ENCODE measurements around the gene ZDHHC11. TPM values are rescaled to one million over a fixed set of nuclear protein-coding genes. Genes with fewer than 3 reads are reported as not detected.
"Not testable (repeated sequence)": the region's sequence is repeated elsewhere in the genome, so short reads cannot be mapped to it uniquely, and the experiment has no call there.

ZDHHC11 gene
- total RNA-seq, 1 experiment from 2014 or later, result 4.3 TPM

DNA sequence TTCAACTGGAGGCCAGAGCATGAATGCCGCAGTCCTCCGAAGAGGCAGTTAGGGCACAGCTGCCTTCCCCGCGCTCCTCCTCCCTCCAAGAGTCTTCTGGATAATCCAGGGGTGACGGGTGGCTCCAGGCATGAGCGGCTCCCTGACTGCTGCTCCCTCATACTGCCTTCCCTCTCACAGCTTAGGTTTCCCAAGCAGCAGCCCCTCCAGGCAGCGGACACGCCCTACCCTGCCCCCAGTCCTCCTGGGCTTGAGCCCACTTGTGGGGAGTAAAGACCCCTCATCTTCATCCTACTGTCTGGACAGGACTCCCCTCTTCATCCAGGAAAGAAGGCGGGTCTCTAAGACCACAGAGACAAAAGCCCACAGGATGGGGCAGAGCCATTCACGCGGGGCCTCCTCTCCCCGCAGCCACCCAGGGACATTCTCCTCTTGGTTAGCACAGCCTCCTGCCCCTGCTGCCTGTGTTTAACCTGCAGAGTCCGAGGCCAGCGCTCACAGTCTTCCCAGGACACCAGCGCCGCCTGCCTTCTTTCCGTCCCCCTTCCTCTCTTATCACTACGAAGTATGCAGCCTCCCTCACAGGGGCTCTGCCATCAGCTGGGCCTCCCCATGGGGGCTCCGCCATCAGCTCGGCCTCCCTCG is 5.6 kb downstream of the ZDHHC11 start:
- DNase-seq (ENCODE audit: low spot score), result not testable (repeated sequence)

DNA sequence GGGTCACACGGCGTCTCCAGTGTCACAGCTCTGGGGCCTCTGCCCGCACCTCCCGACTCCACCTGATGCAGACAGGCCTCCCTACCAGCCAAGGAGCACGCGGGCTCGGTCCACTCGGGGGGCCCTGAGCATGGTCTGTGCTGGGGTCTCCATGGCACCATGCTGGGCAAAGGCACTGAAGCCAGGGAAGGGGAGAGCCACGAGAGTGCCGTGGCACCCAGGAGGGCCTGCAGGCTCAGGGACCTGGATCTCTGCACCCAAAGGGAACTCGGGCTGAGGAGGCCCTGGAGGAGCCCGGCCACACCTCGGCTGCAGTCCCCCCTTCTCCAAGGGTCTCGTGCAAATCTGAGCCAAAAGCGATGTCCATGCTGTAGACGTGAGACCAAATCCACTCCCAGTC is 6.4 kb downstream of the ZDHHC11 start:
- not testable (repeated sequence) for DNase-seq (ENCODE audit: low spot score)

DNA sequence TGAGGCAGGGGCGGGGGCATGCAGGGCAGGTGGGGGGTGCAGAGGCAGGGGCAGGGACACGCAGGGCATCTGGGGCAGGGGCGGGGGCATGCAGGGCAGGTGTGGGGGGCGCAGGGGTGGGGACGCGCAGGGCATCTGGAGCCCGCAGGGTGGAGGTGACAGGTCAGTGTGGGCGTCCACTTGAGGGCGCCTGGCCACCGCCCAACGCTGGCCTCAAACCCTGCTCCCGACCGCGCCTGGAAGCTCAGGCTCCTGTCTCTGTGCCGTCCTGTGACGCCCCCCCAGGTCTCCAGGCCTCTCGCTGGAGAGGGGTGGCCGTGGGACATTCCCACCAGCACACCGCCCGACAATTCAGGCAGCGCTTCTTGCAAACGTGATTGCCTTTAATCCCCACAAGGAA is 6.9 kb downstream of the ZDHHC11 start:
- DNase-seq (ENCODE audit: low spot score), result not testable (repeated sequence)

DNA sequence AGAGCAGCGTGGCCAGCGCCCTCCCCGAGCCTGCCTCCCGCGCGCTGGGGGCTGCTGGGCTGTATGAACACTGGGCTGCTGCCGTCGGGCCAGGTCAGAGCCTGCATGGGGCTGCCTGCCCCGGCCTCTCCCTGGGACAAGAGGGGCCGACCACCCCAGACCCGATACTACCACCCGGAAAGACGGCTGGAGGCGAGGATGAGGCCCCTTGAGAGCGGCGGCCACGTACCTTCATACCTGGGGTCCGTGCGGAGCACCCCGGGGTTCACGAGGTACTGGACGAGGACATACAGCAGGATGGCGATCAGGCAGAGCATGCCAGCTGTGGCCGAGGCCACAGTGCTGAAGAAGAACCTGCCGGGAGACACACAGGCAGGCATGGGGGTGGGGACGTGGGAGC is 7.4 kb downstream of the ZDHHC11 start:
- not testable (repeated sequence) for DNase-seq (ENCODE audit: low spot score)

DNA sequence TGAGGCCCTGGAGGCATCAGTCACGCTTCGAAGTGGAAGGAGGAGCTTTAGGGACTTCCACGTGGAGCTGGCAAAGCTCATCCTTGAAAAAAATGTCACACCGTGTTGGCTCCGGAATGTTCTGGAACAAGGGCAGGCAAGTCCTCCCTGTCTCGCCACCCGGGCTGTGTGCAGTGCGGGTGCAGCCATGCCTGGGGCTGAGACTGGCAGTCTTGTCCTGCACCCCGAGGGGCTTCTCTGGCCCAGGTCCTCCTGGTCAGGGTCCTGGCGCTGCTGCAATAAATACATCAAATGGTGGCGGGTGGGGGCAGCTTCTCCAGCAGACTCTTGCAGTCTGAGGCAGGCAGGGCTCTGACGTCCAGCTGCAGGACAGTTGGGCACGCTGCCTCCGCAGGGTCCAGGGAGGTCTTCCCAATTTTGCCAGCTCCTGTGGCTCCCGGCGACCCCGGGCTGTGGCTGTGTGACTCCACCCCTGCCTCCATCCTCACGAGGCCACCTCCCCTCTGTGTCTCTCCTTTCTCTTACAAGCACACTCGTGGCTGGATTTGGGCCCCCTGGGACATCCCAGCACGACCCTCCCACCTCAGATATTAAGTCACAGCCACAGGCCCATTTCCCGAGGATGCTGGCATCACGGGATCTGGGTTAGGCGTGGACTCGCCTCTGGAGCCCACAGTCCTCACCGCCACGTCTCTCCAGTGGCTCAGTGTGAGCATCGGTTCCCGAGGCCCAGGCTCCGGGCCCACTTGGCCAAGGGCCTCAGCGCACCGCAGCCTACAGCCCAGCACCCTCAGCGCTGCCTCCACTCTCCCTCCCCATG is 8.2 kb downstream of the ZDHHC11 start:
- DNase-seq (ENCODE audit: low spot score), result not testable (repeated sequence)

DNA sequence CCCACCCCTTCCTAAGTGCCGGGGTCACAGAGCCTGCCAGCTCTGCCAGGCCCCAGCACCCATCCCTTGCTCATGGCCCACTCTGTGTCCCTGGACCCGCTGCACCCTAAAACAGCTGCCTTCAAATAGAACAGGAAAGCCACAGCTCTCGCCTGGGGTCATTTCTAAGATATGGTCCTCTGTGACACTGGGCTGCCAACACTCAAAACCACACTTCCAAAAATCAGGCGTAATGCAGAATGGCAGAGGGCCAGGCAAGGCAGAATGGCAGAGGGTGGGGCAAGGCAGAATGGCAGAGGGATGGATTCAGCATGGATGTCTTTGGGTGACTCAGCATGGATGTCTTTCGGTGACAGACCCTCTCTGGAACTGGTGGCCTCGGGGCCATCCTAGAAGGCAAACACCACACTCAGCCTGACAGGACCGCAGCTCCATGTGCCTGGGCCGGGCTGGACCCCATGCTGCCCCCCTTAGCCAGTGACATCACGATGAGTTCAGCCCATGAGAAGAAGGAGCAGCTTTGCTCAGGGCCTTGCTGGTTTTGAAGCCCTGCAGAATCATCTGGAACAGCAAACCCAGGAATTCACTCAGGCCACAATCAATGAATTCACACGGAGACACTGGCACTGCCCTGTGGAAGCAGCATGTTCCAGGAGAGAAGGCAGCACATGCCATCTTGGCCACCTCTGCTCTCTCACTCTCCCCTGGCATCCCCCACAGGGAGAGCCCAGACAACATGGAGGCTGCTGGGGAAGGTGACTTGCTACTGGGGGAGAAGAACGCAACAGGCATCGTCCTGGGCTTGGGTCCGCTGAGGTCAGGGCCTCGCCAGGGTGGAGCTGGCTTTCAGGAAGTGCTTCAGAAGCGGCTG is 9.0 kb downstream of the ZDHHC11 start:
- DNase-seq (ENCODE audit: low spot score), result not testable (repeated sequence)

DNA sequence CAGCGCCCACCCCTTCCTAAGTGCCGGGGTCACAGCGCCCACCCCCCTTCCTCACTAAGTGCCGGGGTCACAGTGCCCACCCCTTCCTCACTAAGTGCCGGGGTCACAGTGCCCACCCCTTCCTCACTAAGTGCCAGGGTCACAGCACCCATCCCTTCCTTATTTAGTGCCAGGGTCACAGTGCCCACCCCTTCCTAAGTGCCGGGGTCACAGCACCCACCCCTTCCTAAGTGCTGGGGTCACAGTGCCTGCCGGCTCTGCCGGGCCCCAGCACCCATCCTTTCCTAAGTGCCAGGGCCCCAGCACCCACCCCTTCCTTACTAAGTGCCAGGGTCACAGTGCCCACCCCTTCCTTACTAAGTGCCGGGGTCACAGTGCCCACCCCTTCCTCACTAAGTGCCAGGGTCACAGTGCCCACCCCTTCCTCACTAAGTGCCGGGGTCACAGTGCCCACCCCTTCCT is 9.8 kb downstream of the ZDHHC11 start:
- not testable (repeated sequence) for DNase-seq (ENCODE audit: low spot score)

DNA sequence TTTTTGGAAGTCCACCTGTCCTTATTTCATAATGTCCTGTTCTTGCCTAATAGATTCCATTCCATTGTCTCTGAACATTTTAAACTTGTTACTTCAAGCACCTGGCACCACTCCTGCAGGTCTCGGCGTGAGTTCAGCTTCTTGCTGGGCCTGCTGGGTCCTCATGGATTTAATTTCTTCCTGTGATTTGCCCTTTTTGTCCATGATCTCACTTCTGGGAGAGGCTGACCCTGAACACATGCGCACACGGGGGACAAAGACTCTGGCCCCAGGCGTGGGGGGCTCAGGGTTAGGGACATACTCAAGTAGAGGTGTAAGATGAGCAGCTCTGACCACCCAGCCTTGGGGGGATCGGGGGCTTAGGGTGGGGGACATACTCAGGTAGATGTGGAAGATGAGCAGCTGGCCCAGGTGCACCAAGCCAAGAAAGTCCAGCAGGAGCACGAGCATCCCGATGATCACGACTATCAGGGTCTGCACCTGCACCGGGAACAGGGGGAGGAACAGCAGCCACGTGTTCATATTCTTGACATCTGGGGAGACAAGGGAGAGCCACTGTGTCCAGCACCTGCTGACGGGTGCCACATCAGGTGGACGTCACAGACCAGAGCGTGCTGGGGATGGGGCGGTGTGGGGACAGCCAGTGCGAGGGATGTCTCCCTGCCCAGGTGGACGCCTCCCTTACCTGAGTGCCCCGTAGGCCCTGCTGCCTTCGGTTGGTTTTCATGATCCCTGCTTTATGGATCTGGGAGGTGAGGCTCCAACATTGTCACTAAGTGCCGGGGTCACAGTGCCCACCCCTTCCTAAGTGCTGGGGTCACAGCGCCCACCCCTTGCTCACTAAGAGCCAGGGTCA is 10.4 kb downstream of the ZDHHC11 start:
- DNase-seq (ENCODE audit: low spot score), result not testable (repeated sequence)

DNA sequence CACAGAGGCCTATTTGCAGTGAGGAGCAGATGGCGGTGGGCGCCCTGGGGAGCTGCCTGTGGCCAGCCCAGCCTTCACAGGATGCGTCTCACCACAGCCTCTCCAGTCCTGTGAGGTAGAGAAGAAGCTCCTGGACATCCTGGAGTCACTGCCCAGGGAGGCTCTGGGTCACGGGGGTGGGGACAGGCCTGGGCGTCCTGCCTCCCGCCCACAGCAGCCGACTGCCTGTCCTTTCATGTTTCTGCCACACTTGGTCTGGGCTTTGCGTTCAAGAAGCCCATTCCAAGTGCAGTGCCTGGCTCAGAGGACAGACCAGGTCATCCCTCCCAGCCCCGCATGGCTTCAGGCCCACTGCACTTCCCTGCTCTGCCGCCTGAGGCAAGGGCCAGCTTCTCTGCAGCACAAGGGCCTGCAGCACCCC is 12.3 kb downstream of the ZDHHC11 start:
- not testable (repeated sequence) for DNase-seq (ENCODE audit: low spot score)

DNA sequence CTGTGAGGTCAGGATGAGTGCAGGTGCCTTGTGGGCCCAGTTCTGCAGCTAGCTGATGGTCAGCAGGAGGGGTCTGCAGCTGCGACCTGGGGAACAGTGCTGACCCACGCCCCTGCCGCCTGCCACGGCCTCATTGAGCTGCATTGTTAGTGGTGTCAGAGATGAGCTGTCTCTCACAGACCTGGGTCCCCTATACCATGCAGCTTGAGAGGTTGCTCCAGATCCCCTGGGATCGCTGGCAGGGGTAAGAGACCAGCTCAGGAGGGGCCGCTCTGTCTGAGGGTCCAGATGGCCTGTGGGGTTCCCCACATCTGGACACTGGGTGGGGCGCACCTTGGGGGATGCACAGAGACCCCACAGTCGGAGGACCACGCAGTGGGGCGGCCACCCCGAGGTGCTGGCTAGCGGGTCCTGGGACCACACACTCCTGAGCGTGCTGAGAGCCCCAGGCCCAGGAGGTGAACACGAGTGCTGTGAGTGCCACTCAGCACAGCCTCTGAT is 13.1 kb downstream of the ZDHHC11 start:
- not testable (repeated sequence) for DNase-seq (ENCODE audit: low spot score)

DNA sequence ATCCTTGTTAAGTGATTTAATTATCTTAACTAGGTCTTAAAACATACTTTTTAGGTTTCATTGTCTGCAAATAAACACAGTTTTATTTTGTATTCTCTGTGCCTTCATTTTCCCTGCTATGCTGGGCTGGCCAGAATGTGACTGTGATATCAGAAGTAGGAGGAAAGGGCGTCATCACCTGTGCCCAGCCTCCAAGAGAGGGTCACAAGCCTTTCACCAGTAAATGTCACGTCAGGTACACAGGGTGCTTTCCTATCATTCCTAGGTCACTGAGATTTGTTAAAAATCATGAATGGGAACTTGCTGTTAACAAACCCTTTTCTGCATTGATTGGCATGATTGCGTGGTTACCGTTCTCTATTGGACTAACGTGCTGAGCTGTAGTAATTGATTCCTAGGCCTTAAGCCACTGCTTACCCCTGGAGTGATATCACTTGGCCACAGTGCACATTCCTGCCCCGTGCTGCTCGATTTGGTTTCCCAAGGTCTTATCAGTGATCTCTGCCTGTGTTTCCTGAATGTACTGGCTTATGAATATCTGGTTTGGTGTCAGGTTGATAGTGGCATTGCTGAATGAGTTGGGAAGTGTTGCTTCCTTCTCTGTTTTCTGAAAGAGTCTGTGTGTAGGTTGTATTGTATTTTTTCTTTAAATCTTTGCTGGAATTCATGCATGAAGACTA is 14.7 kb downstream of the ZDHHC11 start:
- DNase-seq (ENCODE audit: low spot score), result not testable (repeated sequence)

DNA sequence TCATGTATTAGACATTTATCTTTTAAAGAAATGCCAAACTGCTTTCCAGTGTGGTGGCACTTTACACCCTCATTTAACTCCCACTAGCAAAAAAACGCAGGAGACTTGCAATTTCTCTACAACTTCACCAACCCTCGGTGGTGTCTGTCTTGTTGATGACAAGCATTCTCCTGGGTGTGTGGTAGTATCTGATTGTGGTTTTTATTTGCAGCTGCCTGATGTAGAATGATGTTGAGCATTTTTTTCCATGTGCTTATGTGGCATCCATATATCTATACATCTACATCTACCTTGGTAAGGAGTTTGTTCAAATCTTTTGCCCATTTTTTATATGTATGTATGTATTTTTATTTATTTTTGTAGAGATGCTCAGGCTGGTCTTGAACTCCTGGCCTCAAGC is 16.8 kb downstream of the ZDHHC11 start:
- DNase-seq (ENCODE audit: low spot score), result not testable (repeated sequence)

DNA sequence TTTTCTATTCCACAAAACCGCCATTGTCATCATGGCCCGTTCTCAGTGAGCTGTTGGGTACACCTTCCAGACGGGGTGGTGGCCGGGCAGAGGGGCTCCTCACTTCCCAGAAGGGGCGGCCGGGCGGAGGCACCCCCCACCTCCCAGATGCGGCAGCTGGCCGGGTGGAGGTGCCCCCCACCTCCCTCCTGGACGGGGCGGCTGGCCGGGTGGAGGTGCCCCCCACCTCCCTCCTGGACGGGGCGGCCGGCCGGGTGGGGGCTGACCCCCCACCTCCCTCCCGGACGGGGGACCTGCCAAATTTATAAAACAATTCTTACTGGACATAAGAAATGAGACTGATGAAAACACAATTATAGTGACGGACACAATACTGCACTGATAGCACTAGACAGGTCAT is 22.6 kb downstream of the ZDHHC11 start:
- DNase-seq (ENCODE audit: low spot score), result not testable (repeated sequence)

DNA sequence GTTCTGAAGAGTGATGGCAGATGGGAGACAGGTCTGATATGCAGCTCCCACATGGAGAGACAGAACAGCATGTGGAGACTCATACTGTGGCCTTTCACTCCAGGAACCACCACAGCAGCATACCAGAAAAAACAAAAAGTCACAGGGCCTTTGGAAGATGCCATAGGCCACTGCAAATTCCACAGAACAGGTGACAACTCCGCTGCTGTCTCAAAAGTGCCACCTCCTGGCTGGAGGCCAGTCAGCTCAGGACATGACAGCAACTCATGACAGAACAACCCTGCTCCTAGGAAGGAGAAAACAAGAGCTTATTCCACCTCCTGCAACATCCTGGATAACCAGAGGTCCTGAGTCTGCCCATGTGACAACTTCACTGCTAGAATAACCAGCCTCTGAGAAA is 25.2 kb downstream of the ZDHHC11 start:
- not testable (repeated sequence) for DNase-seq (ENCODE audit: low spot score)

DNA sequence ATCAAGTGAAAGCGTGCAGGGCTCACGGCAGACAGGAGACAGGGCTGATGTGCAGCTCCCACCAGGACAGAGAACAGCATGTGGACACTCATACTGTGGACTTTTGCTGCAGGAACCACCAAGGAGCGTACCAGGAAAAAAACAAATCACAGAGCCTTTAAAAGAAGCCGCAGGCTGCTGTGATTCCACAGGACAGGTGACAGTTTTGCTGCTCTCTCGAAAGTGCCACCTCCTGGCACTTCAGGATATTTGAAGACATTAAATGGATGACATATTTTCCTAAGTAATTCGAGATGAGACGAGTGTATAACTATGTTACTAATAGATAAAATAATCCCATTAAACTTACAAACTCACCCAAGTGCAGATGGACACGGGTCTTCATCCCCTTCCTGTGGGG is 29.3 kb downstream of the ZDHHC11 start:
- no peak for DNase-seq (ENCODE audit: low spot score)

DNA sequence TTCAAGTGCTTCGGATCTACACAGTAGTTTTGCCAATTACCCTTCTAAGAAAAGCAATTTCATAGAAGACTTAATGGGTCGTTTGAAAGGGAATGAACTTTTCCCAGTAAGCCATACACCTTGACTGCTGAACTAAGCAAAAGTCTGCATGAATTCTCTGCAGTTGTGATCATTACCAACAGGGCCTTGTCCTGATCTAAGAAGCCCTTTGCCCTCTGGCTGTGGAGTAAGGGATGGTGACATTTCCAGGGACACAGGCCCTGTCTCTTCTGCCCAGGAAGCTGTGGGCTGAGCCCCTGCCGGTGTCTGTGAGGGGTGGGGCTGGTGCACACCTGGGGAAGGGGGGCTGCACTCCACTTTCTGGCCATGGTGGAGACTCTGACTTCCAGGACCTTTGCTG is 30.5 kb downstream of the ZDHHC11 start:
- no peak for DNase-seq (ENCODE audit: low spot score)

DNA sequence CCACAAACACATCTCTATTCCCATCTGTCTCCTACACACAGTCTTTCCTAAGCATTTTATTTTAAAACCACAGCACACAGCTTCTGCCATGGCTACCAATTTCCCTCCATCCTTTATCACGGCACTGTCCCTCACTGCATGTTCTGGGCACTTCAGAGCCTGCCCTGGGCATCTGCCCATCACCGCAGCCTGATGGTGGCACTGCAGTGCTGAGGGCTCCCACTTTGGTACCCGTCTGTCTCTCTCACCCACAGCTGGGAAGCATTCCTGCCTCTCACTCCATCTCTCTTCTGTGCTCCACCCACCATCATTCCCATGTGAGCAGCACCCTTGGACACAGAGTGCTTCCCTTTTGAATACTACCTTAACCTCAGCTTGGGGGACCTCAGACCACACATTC is 31.7 kb downstream of the ZDHHC11 start:
- DNase-seq (ENCODE audit: low spot score), result no peak

DNA sequence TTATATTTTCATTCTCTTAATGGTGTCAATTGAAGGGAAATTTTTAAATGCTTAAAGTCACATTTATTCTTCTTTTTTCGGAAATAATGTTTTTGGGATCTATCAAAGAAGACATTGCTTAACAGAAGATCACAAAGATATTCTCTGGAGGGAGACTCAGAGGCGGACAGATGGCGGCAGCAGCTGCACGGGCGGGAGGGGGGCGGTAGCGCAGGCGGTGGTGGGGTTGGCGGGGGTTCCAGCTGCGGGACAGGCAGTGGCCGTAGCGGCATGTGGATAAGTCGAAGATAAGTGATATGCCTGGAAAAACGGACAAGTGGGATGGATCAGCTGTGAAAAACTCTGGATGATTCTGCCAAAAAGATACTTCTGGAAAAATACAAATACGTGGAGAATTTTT is 34.6 kb downstream of the ZDHHC11 start:
- no peak for DNase-seq (ENCODE audit: low spot score)

DNA sequence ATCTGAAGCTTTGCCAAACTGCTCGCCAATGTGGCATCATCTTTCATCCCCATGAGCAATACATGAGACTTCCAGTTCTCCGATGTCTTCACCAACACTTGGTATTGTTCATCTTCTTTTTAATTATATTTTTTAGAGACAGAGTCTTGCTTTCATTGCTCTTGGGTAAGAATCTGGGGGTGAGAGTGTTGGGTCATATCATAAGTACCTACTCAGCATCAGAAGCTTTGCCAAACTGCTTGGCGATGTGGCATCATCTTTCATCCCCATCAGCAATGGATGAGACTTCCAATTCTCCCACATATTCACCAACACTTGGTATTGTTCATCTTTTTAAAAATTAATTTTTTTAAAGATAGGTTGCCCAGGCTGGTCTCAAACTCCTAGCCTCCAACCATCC is 35.3 kb downstream of the ZDHHC11 start:
- DNase-seq (ENCODE audit: low spot score), result no peak

DNA sequence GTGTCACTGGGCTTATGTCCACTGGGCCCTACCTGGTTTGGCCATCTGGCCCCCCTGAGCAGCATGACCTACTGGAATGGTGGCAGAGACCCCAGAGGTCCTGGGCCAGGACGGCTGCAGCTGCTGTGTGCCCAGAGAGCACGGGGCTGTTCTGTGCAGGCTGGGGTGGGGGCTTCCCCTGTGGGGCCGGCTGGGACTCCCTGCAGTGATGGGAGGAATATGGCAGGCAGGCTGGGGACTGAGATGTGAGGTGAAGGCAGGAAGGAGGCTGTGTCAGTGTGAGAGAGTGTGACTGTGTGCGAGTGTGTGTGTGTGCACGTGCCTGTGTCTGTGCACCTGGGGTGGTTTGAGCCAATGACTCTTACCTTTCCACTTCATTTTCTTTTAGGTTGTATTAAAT is 37.2 kb downstream of the ZDHHC11 start:
- DNase-seq (ENCODE audit: low spot score), result not testable (repeated sequence)

All from A172 (cell line).